Left lung (tissue), 10 donors: ENCODE measurements around the gene CAMTA1. TPM values are rescaled to one million over a fixed set of nuclear protein-coding genes. Genes with fewer than 3 reads are reported as not detected.

ENCODE experiments used
- ATAC-seq: fragments of 200-7000 bp; cut with Tn5 transposase; one replicate; pipeline ENCODE4 v1.9.1; 2020; ENCODE audit warnings: moderate library complexity
- DNase-seq, 4 donors: peaks; one replicate each; pipeline ENCODE4 v3.0.0-alpha.2; 2013 to 2020
- H3K27ac ChIP-seq, 2 donors: fragments of 200-600 bp; sonication (generic) in 1 of 2; one replicate each; pipeline versions ENCODE4 v1.5.0 to v1.8.0; 2020 to 2021
- H3K27me3 ChIP-seq, 2 donors: fragments of 200-600 bp; sonication (generic) in 1 of 2; one replicate each; pipeline versions ENCODE4 v1.5.0 to v1.8.0; 2020 to 2021
- H3K36me3 ChIP-seq, 2 donors: fragments of 200-600 bp; sonication (generic) in 1 of 2; one replicate each; pipeline versions ENCODE4 v1.5.0 to v1.8.0; 2020 to 2021
- H3K4me1 ChIP-seq, 2 donors: fragments of 200-600 bp; one replicate each; pipeline ENCODE4 v1.8.0; 2021
- H3K4me3 ChIP-seq, 2 donors: fragments of 200-600 bp; sonication (generic) in 1 of 2; one replicate each; pipeline versions ENCODE4 v1.5.0 to v1.8.0; 2020 to 2021; ENCODE audit warnings: mild to moderate bottlenecking in 1 of 2
- H3K9me3 ChIP-seq, 2 donors: fragments of 200-600 bp; sonication (generic) in 1 of 2; one replicate each; pipeline versions ENCODE4 v1.5.0 to v1.8.0; 2020 to 2021
- CTCF ChIP-seq, 2 donors: fragments of 200-600 bp; sonication (generic) in 1 of 2; IDR thresholded peaks; one replicate each; pipeline versions ENCODE4 v1.5.0 to v1.8.0; 2021; ENCODE audit warnings: antibody characterized with exemption in 2 of 2
- intact Hi-C, 2 donors: fragments of 100-400 bp; cut with DNase I; formaldehyde crosslinking; loops; one replicate each; pipeline versions ENCODE4 v1.11.2 to v1.14.2; 2022
- polyA plus RNA-seq, 6 donors: library from polyadenylated mRNA; unstranded; fragments of 120-200 nt; gene quantifications; one replicate each; pipeline ENCODE4 v1.2.1, GENCODE V29; 2013; ENCODE audit not compliant: insufficient read length in 6 of 6
- total RNA-seq, 2 donors: library from RNA; stranded (reverse); fragmentation: NEBNext Ultra II Directional; extraction: Animal tissue kit (Norgen Biotek cat#: 25700); gene quantifications; one replicate each; pipeline ENCODE4 v1.2.1, GENCODE V29; 2021
- donor health status: DM: no; HTN: yes; CAD: no.
- donor health status: DM: no; HTN: no; CAD: no.

Gene CAMTA1
- total and polyA plus RNA-seq, 8 donors = 42.7 to 69.1 (median 49.4) TPM

- Histone ChIP-seq H3K27me3 (no peaks in the 10 kb centered on the region), H3K9me3 (no peaks in the 10 kb centered on the region), H3K36me3 (no peaks in the 10 kb centered on the region), H3K27ac (no peak overlapping the region), H3K4me3 (no peak overlapping the region), H3K4me1 (peaks cover 0 to 9% of the 10 kb centered on the region in 2 donors)
- no peak for TF ChIP-seq CTCF (IDR thresholded peaks at IDR 0.05)
- ATAC-seq (peak; percentile 70), DNase-seq (peak in 1 of 4 donors; percentile 35)
- intact Hi-C loops = no loop called here
These were observed 600.4 kb downstream of the CAMTA1 start for GRCh38 chr1:7385471-7386225.

- intact Hi-C loops = no loop called here
- Histone ChIP-seq H3K27ac (no peak overlapping the region), H3K27me3 (no peaks in the 10 kb centered on the region), H3K4me3 (no peak overlapping the region), H3K36me3 (no peaks in the 10 kb centered on the region), H3K9me3 (no peaks in the 10 kb centered on the region), H3K4me1 (peaks cover 0 to 9% of the 10 kb centered on the region in 2 donors)
- TF ChIP-seq CTCF (IDR thresholded peaks at IDR 0.05) = no peak
- DNase-seq (no peak), ATAC-seq (no peak)
These were observed 601.2 kb downstream of the CAMTA1 start for GRCh38 chr1:7386226-7387052.

GRCh38 chr1:7387053-7387927, 602.0 kb downstream of the CAMTA1 start:
- intact Hi-C loops = no loop called here
- H3K4me3 ChIP-seq = no peak overlapping the region
- TF ChIP-seq CTCF (IDR thresholded peaks at IDR 0.05) = no peak
- no peak overlapping the region for H3K27ac ChIP-seq
- no peaks in the 10 kb centered on the region for H3K36me3 ChIP-seq
- no peaks in the 10 kb centered on the region for H3K27me3 ChIP-seq
- no peaks in the 10 kb centered on the region for H3K9me3 ChIP-seq
- peak in 1 of 4 donors; percentile 51 for DNase-seq
- peaks cover 0 to 9% of the 10 kb centered on the region in 2 donors for H3K4me1 ChIP-seq
- no peak for ATAC-seq

GRCh38 chr1:7388141-7388487, 602.9 kb downstream of the CAMTA1 start:
- ATAC-seq (no peak), DNase-seq (peak in 1 of 4 donors; percentile 10)
- Histone ChIP-seq H3K27me3 (no peaks in the 10 kb centered on the region), H3K9me3 (no peaks in the 10 kb centered on the region), H3K4me1 (peaks cover 0 to 9% of the 10 kb centered on the region in 2 donors), H3K4me3 (no peak overlapping the region), H3K27ac (peak overlapping the region in 1 of 2 donors; percentile 48), H3K36me3 (no peaks in the 10 kb centered on the region)
- intact Hi-C loops = no loop called here
- TF ChIP-seq CTCF (IDR thresholded peaks at IDR 0.05) = no peak
